Adrenal gland (tissue), 5 donors: Measurements from ENCODE around the gene CAPN13.

Source experiments
- POLR2A ChIP-seq, 2 donors: fragments of 450-650 bp; IDR thresholded peaks; one replicate each; pipeline ENCODE4 v1.6.1; 2017; ENCODE audit warnings: antibody characterized with exemption in 2 of 2, mild to moderate bottlenecking in 2 of 2, moderate library complexity in 1 of 2
- TF ChIP-seq, protein P1 (sequence below), 6 experiments: fragments of 450-650 bp in 4 of 6; fragments of 200-600 bp in 2 of 6; sonication (generic) in 1 of 6; IDR thresholded peaks; 1 replicate in 5 of 6; 2 replicates in 1 of 6; pipeline versions ENCODE4 v1.5.1 to v1.8.0; 2016 to 2021; ENCODE audit warnings: antibody characterized with exemption in 6 of 6, mild to moderate bottlenecking in 2 of 6, moderate library complexity in 1 of 6
- donor health status: DM: no; HTN: no; CAD: no.

DNA sequence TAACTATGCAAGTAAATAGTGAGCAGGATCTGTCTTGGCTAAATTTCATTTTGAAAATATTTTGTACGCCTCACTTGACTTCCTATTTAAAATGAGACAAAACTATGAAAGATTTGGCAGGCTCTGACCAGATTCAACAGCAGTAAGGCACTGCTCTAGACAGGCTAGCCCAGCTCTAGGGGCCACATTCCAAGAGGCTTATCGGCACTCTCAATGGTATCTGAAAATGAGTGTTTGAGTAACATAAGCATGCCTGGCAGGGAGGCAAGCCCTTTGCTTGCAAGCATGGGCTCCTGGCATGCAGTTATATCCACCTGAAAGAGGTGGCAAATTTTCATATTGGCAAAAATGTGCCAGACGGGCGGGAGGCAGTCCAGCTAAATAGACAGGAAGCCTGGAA, 10.5 kb downstream of the CAPN13 start:
- TF ChIP-seq, protein P1, sequence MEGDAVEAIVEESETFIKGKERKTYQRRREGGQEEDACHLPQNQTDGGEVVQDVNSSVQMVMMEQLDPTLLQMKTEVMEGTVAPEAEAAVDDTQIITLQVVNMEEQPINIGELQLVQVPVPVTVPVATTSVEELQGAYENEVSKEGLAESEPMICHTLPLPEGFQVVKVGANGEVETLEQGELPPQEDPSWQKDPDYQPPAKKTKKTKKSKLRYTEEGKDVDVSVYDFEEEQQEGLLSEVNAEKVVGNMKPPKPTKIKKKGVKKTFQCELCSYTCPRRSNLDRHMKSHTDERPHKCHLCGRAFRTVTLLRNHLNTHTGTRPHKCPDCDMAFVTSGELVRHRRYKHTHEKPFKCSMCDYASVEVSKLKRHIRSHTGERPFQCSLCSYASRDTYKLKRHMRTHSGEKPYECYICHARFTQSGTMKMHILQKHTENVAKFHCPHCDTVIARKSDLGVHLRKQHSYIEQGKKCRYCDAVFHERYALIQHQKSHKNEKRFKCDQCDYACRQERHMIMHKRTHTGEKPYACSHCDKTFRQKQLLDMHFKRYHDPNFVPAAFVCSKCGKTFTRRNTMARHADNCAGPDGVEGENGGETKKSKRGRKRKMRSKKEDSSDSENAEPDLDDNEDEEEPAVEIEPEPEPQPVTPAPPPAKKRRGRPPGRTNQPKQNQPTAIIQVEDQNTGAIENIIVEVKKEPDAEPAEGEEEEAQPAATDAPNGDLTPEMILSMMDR (IDR thresholded peaks at IDR 0.05): no peak
- no peak for TF ChIP-seq POLR2A (IDR thresholded peaks at IDR 0.05)
